LHCN-M2 (cell line): Measurements from ENCODE around the gene FLYWCH1. TPM values are rescaled to one million over a fixed set of nuclear protein-coding genes. Genes with fewer than 3 reads are reported as not detected.

Experiments
- DNase-seq: peaks from one replicate; pipeline ENCODE4 v3.0.0-alpha.2; 2012; ENCODE audit warnings: low read depth
- total RNA-seq: library from RNA; depleted of rRNA; stranded (reverse); fragments of >200 nt; gene quantifications from 2 replicates; pipeline ENCODE4 v1.2.3, GENCODE V29; 2014; rRNA removed

FLYWCH1 gene
- total RNA-seq, 1 experiment from 2014 or later: 38.6 TPM

DNA sequence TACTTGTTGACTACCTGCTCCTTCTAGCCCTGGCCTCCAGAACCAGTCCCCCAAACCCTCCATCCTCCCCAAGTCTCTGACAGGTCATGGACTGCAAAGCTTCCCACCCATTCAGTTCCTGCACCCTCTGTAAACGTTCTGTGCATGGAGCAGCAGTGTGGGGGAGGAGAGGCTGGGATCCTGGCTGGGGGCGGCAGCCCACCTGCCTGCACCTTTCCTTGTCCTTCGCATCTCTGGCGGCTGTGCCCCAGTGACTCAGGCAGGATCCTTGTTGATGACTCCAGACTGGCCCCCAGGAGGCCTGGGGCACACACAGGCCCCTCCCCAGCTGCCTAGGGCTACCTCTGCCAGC lies 70.1 kb downstream of the FLYWCH1 start:
- no peak for DNase-seq

DNA sequence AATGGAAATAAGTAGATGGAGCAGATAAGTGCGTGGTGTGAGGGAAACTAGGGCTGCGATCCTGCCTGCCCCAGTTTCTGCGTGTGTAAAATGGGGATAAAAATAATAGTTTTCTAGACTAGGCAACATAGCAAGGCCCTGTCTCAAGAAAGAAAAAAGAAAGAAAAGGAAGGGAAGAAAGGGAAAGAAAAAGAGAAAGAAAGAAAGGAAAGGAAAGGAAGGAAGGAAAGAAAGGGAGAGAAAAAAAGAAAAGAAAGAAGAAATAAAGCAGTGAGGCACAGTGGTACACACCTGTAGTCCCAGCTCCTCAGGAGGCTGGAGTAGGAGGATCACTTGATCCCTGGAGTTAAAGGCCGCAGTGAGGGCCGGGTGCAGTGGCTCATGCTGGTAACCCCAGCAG lies 70.7 kb downstream of the FLYWCH1 start:
- DNase-seq: no peak

DNA sequence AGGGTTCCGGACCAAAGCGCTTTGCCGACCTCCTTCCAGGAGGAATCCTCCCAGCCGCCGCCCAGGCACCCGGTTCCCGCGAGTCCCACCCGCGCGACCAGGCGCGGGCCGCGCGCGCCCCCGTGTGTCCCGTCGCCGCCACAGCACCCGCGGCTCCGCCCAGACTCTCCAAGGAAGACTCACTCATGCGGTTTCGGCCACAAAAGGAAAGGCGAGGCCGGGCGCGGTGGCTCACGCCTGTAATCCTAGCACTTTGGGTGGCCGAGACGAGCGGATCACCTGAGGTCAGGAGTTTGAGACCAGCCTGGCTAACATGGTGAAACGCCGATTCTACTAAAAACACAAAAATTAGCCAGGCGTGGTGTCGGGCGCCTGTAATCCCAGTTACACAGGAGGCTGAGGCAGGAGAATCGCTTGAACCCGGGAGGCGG lies 72.0 kb downstream of the FLYWCH1 start:
- DNase-seq: peak; percentile 81

DNA sequence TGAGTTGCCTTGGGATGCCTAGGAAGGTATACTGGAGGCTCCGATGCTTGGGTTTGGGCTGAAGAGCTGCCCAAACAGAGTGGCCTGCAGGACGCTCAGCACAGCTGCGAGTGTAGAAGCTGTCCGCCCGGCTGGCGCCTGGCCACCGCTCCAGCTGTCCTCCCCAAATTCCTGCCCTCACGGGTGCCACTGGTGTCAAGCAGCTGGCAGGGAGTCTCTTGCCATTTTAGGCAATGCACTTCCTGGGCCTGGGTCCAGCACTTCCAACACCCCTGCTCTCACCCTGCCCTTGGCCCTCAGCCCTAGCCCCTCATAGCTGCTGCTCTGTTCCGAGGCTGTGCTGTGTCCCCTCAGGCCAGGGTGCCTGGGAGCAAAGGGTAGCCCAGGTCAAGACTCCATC lies 73.7 kb downstream of the FLYWCH1 start:
- peak; percentile 76 for DNase-seq

DNA sequence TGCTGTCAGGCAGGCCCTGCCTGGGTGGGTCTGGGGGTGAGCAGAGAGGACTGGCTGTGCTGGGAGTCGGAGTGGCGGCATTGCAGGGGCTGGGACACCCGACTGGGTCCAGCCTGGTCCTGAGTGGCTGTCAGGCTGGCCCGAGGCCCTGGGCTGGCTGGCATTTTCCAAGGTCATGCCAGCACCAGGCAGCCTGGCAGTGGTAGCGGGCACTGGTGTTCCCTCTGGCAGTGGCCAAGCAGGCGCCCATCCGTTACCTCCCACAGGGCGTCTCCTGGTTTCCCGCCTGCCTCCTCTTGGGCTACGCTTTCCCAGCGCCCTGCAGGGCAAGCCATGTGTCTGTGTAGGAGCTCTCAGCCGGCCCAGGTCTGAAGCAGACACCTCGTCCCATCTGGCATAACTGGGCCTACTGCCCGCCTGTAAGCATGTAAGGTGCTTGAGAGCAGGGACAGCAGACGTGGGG lies 74.2 kb downstream of the FLYWCH1 start:
- DNase-seq: no peak

DNA sequence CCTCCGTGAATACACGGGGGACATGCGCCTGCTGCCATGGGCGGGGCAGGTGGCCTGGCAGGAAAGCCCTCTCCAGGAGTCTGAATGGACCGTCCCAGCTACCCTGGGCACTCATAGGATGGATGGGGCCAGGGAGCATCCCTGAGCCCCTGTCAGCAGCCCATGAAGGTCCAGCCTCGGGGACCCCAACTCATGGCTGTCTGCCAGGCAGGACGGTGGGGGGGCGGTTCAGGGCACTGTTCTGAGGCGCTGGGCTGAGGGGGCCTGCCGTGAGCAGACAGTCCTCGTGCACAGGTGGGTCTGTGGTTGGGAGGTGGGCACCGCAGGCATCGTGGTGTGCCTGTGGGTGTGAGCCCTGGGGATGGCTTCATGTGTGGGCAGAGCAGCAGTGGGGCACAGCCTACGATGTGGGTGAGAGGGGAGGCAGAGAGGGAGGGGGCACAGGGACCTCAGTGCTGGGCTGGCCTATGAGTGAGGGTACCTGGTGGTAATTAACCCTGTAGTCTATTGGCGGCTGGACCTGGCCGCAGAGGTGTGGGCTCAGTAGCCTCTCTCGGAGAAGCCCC lies 75.0 kb downstream of the FLYWCH1 start:
- DNase-seq: no peak

DNA sequence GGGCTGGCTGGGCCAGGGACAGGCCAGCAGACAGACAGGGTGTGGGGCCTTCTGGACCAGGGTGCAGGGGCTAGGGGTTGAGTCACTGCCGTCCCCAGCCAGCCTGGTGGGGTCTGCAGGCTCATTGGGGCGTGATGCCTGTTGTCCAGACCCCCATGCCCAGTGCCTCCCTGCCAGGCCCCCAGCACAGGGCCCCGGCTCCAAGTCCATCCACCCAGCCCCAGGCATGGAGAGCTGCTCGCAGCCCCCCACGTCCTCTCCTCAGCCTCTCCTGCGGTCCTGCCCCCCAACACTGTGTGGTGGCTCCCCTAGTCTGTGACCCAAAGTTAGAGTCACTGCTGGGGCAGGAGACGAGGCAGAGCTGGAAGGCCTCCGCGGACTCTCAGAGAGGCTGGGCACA lies 75.6 kb downstream of the FLYWCH1 start:
- DNase-seq: no peak

DNA sequence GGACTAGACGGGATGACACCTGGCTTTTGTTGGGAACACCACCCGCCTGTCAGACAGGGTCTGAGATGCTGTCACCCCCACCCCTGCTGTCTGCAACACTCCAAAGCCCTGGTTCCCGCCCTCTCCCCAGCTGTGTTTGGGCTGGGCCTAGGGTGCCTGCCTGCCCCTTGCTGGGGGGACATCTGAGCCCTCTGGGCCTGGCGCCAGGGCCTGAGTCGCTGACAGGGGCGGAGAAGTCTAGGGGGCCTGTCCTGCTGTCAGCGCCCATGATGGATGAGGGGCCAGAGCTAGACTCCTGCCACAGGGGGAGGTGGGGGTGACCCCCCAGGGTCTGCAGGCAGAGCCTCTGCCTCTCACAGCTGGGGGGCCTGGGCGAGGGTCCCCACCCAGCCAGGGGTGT lies 76.1 kb downstream of the FLYWCH1 start:
- peak; percentile 53 for DNase-seq

DNA sequence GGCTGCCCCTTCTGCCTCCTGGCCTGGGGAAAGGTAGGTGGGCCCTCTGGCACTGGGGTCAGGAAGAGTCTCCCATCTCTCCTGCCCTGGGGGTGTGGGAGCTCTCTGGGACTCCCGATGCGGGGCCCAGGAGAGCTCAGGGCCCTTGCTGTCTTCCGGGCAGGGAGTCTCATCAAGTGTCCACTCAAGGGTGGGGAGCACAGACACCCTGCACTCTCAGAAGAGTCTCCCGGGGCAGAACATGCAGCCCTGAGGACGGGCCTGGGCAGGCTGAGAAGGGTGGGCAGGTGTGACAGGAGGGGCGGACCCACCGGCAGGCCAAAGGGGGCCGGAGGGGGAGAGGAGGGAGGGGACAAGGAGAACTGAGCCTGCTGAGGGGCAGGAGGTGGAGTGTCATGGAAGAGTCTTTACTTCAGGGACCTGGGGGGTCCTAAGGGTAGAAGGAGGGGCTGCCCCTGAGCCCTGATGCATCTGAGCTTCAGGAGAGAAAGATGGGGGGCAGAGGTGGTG lies 76.9 kb downstream of the FLYWCH1 start:
- DNase-seq: no peak

DNA sequence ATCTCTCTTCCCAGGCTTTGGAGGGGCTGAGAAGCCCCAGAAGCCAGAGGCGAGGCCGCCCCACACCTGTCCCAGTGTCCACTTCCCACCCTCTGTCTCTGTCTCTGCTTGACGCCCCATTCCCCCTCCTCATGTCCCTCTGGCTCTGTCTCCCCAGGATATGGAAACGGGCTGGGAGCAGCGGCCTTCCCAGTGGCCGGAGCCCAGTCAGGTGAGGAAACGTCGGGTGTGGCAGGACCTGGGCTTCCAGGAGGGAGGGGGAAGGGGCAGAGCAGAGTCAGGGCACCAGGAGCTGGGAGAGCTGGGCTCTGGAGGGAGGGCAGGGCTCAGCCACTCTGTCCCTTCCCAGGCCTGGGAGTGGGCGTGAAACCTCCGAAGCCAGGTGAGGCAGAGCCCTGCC lies 79.2 kb downstream of the FLYWCH1 start:
- no peak for DNase-seq

DNA sequence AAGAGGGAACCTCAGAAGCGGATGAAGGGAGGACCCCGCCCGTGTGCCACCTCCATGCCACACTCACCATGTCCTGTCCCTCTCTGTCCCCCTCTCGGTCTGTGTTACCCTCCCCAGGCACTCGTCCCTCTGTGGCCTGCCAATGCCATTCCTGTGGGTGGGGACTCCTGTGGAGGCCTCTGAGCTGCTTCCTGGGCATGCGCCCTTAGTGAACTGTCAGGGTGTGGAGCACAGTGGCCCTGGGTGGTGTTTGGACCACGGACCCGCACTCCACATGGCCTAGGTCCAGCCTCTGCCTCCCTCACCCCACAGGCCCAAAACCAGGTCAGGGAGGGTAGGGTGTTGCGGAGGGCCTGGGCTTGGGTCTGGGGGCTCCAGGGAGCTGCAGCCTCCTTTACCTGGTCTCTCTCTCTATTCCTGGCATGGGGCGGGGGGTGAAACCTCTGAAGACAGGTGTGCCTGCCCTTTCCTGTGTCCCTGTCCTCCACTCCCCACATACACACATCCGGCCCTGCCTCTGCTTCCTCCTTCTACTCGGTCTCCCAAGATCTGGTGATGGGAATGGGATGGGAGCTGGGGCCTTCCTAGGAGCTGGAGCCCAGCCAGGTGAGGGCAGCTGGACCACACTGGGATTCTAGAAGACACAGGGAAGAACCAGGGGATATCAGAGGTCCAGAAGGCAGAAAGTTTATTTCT lies 80.0 kb downstream of the FLYWCH1 start:
- DNase-seq: no peak

DNA sequence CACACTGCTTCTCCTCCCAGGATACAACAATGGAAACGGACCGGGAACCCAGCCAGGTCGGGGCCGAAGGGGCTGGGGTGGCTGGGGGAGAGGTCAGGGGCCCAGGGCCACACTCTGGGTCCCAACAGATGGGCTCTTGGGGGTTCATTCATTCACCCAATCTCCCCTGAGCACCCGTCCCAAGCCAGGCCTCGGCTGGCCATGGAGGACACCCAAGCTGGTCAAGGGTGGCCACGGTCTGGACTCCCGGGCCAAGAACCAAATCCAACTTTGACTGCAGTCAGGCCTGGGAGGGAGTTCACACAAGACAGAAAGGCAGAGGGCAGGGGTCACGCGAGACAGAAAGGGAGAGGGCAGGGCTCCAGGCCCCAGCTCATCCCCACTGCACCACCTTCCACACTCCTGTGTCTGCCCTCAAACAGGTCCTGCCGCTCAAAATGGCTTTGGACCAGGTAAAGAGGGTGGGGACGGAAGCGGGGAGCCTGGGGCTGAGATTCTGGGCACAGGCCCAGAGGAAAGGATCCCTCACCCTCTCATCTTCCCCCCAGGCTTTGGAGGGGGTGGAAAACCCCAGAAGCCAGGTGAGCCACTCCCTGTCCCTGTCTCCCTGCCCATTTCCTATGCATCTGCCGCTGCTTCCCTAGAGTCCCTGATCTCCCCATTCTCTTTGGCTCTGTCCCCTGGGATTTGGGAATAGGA lies 80.8 kb downstream of the FLYWCH1 start:
- no peak for DNase-seq

DNA sequence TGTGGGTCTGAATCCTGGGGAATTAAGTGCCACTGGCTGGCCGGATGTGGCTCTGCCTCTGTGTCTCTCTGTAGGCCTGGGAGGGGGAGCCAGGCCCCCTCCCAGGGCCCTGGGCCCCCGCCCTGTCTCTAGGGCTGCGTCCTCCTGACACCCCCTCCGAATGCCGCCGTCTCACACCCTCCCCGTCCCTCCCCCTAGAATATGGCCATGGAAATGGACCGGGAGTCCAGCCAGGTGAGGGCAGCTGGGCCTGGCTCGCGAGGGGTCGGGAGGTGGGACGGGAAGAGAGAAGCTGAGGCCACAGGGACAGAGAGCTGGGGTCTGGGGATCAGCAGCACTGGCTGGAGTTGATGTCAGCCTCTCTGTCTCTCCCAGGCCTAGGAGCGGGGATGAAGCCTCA lies 84.6 kb downstream of the FLYWCH1 start:
- DNase-seq: no peak

DNA sequence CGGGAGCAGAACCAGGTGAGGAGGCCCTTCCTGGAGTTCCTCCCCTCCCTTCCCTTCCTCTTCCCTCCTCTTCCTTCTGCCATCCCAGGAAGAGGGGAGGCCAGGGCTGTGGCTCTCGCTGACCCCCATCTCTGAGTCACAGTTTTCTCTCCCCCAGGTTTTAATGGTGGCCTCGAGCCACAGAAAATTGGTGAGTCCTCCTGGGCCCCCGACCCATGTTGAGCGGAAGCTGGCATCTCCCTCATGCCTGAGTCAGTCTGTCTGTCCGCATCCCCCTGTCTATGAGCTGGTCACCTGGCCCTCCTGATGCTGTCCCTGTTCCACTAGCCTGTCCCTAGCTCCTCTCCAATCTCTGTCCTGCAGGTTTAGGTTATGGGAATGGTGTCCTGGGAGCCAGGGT lies 88.2 kb downstream of the FLYWCH1 start:
- no peak for DNase-seq

DNA sequence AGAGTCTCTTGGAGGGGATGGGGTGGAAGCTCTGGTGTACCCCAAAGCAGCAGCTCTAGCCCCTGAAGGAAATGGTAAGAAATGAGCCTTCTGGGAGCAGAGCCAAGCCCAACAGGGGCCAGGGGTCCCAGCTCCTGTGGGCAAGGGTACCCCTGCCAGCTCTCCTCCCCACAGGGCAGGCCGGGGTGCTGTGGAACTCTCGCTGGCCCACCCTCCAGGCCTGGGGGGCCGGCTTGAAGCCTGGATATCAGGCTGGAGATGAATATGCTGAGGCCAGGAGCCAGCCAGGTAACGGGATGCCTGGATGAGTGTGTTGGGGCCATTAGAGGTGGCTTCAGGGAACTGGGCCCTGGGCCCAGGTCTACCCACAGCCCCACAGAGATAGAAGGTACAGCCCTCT lies 88.8 kb downstream of the FLYWCH1 start:
- DNase-seq: no peak

Other genes starting within 250 kb of the FLYWCH1 start
- 39.8 and 40.9 TPM in 2 replicates for gene KCTD5, start 229.4 kb upstream of the FLYWCH1 start, total RNA-seq
- gene PRSS27, start 191.7 kb upstream of the FLYWCH1 start, total RNA-seq: 1.0 and 1.4 TPM in 2 replicates
- gene SRRM2, start 159.3 kb upstream of the FLYWCH1 start, total RNA-seq: 66.8 and 84.7 TPM in 2 replicates
- 454 and 1,311 TPM in 2 replicates for gene ELOB, start 134.7 kb upstream of the FLYWCH1 start, total RNA-seq
- not detected in 2 replicates for gene PRSS33, start 124.4 kb upstream of the FLYWCH1 start, total RNA-seq
- gene PRSS41, start 113.5 kb upstream of the FLYWCH1 start, total RNA-seq: not detected in 2 replicates
- not detected in 2 replicates for gene PRSS21, start 94.7 kb upstream of the FLYWCH1 start, total RNA-seq
- not detected in 2 replicates for gene ZG16B, start 81.6 kb upstream of the FLYWCH1 start, total RNA-seq
- gene PRSS22, start 53.8 kb upstream of the FLYWCH1 start, total RNA-seq: not detected in 2 replicates
- gene FLYWCH2, start 28.7 kb upstream of the FLYWCH1 start, total RNA-seq: 70.2 and 79.7 TPM in 2 replicates
- gene KREMEN2, start 52.3 kb downstream of the FLYWCH1 start, total RNA-seq: 1.5 and 1.7 TPM in 2 replicates
- gene PAQR4, start 57.4 kb downstream of the FLYWCH1 start, total RNA-seq: 32.1 and 35.3 TPM in 2 replicates
- 73.1 and 91.4 TPM in 2 replicates for gene PKMYT1, start 68.5 kb downstream of the FLYWCH1 start, total RNA-seq
- gene CLDN9, start 101.0 kb downstream of the FLYWCH1 start, total RNA-seq: not detected in 2 replicates
- 0.06 TPM in 2 replicates for gene CLDN6, start 106.3 kb downstream of the FLYWCH1 start, total RNA-seq
- gene TNFRSF12A, start 108.4 kb downstream of the FLYWCH1 start, total RNA-seq: 574 and 676 TPM in 2 replicates
- 20.6 and 28.1 TPM in 2 replicates for gene HCFC1R1, start 112.0 kb downstream of the FLYWCH1 start, total RNA-seq
- gene THOC6, start 112.1 kb downstream of the FLYWCH1 start, total RNA-seq: 18.0 and 18.7 TPM in 2 replicates
- gene BICDL2, start 125.0 kb downstream of the FLYWCH1 start, total RNA-seq: not detected in 2 replicates
- gene MMP25, start 134.6 kb downstream of the FLYWCH1 start, total RNA-seq: 0.06 and 0.11 TPM in 2 replicates
- 9.6 and 12.3 TPM in 2 replicates for gene IL32, start 153.7 kb downstream of the FLYWCH1 start, total RNA-seq
- not detected in 2 replicates for gene ZSCAN10, start 187.4 kb downstream of the FLYWCH1 start, total RNA-seq
- 17.0 and 19.2 TPM in 2 replicates for gene ZNF205, start 200.7 kb downstream of the FLYWCH1 start, total RNA-seq
- gene ZNF213, start 223.1 kb downstream of the FLYWCH1 start, total RNA-seq: 4.6 and 4.7 TPM in 2 replicates